ENCODE results near the gene ZC3HAV1L. TPM values are rescaled to one million over a fixed set of nuclear protein-coding genes. Genes with fewer than 3 reads are reported as not detected.
"Not testable (repeated sequence)": the region's sequence is repeated elsewhere in the genome, so short reads cannot be mapped to it uniquely, and the experiment has no call there.

Gene ZC3HAV1L
- total RNA-seq, 1 experiment from 2014 or later: 34.2 TPM

DNA sequence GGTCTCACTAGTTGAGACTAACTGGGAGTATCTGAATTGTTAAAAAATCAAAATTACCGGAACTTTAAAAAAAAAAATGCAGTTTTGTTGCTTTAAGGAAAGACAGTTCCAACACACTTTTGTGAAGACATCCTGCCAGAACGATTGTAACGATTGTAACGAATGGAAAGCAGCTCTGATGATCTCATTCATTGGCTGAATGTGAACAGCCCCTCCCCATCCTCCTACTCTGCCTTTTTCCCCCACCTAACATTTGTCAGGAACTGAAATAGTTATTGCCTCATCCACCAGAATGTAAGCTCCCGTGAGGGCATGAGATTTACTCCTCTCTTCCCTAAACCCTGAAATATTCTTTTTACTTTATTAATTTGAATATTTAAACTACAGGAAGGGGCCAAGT, 23.1 kb upstream of the ZC3HAV1L start:
- Histone ChIP-seq H2AFZ (no peak overlapping the region), H3K36me3 (ENCODE audit: low read depth) (peaks cover 8% of the 10 kb centered on the region; the same call in 1 of the 2 replicates), H3K4me3 (no peak overlapping the region), H3F3A (ENCODE audit: insufficient read depth, low read depth) (no peaks in the 10 kb centered on the region; the same call in 1 of the 2 replicates), H4K20me1 (ENCODE audit: insufficient read depth) (no peaks in the 10 kb centered on the region; the same call in 1 of the 2 replicates), H3K9me3 (ENCODE audit: insufficient read depth, low read depth) (no peaks in the 10 kb centered on the region), H3K27me3 (ENCODE audit: insufficient read depth, low read depth) (no peaks in the 10 kb centered on the region), H3K4me2 (no peak overlapping the region), H3K9me2 (ENCODE audit: insufficient read depth) (no peaks in the 10 kb centered on the region; the same call in 1 of the 2 replicates), H3K4me1 (replicated peaks; ENCODE audit: insufficient read depth) (no peaks in the 10 kb centered on the region), H3K27ac (no peak overlapping the region), H3K79me2 (ENCODE audit: low read depth) (no peaks in the 10 kb centered on the region)
- BruUV-seq (replicated peaks): no TSS peak
- TF ChIP-seq, protein P1, sequence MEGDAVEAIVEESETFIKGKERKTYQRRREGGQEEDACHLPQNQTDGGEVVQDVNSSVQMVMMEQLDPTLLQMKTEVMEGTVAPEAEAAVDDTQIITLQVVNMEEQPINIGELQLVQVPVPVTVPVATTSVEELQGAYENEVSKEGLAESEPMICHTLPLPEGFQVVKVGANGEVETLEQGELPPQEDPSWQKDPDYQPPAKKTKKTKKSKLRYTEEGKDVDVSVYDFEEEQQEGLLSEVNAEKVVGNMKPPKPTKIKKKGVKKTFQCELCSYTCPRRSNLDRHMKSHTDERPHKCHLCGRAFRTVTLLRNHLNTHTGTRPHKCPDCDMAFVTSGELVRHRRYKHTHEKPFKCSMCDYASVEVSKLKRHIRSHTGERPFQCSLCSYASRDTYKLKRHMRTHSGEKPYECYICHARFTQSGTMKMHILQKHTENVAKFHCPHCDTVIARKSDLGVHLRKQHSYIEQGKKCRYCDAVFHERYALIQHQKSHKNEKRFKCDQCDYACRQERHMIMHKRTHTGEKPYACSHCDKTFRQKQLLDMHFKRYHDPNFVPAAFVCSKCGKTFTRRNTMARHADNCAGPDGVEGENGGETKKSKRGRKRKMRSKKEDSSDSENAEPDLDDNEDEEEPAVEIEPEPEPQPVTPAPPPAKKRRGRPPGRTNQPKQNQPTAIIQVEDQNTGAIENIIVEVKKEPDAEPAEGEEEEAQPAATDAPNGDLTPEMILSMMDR (conservative IDR thresholded peaks at IDR 0.05): no peak
- TF ChIP-seq EZH2 (IDR thresholded peaks at IDR 0.05; ENCODE audit: low read depth): no peak
- CTCF ChIA-PET: no interaction called here
- intact Hi-C loops (cut with micrococcal nuclease; ENCODE audit: unreplicated experiment): no loop called here
- DNase-seq: no peak
- POLR2A ChIA-PET (ENCODE audit: unreplicated experiment): no interaction called here

DNA sequence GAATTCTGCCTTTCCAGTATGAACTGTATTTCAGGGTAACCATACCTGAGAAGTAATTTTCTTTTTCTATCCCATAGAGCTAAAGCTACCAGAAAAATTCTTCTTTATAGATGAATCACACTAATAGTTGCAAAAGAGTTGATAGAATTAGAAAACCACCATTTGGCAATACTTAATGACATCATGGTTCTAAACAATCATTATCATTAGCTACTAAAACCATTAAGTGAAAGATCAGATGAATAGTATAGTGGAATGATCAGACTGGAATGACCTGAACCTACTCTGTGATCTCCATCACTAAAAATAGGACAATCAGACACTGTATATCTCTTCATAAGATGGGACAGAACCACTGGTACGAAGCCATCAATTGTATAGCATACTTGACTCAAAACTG, 19.8 kb upstream of the ZC3HAV1L start:
- H3K27me3 ChIP-seq (ENCODE audit: insufficient read depth, low read depth): no peaks in the 10 kb centered on the region
- H3K9me3 ChIP-seq (ENCODE audit: insufficient read depth, low read depth): no peaks in the 10 kb centered on the region
- no peaks in the 10 kb centered on the region for H3K4me1 ChIP-seq (replicated peaks; ENCODE audit: insufficient read depth)
- no peak overlapping the region for H3K4me3 ChIP-seq
- H3K27ac ChIP-seq: no peak overlapping the region
- intact Hi-C loops (cut with micrococcal nuclease; ENCODE audit: unreplicated experiment): no loop called here
- no peaks in the 10 kb centered on the region for H3K79me2 ChIP-seq (ENCODE audit: low read depth)
- TF ChIP-seq, protein P1 (conservative IDR thresholded peaks at IDR 0.05): no peak
- no peak for TF ChIP-seq EZH2 (IDR thresholded peaks at IDR 0.05; ENCODE audit: low read depth)
- H3K4me2 ChIP-seq: no peak overlapping the region
- H3K9me2 ChIP-seq (ENCODE audit: insufficient read depth): no peaks in the 10 kb centered on the region; the same call in 1 of the 2 replicates
- H3K36me3 ChIP-seq (ENCODE audit: low read depth): peaks cover 8% of the 10 kb centered on the region; the same call in 1 of the 2 replicates
- CTCF ChIA-PET: no interaction called here
- DNase-seq: no peak
- no TSS peak for BruUV-seq (replicated peaks)
- H2AFZ ChIP-seq: no peak overlapping the region
- no peaks in the 10 kb centered on the region for H4K20me1 ChIP-seq (ENCODE audit: insufficient read depth)
- POLR2A ChIA-PET (ENCODE audit: unreplicated experiment): no interaction called here
- no peaks in the 10 kb centered on the region; the same call in 1 of the 2 replicates for H3F3A ChIP-seq (ENCODE audit: insufficient read depth, low read depth)

DNA sequence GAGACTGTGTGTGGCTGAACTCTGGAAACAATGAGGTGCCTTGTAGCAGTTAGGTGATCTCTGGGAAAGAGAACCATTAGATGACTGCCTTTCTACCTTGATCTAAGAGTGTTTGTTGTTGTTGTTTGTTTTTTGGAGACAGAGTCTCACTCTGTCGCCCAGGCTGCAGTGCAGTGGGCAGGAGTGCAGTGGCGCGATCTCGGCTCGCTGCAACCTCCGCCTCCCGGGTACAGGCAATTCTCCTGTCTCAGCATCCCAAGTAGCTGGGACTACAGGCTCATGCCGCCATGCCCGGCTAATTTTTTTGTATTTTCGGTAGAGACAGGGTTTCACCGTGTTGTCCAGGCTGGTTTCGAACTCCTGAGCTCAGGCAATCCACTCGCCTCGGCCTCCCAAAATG, 18.8 kb upstream of the ZC3HAV1L start:
- H3K9me2 ChIP-seq (ENCODE audit: insufficient read depth); H3K4me3 ChIP-seq; DNase-seq; H3K4me1 ChIP-seq (replicated peaks; ENCODE audit: insufficient read depth); H3K36me3 ChIP-seq (ENCODE audit: low read depth); H3K9me3 ChIP-seq (ENCODE audit: insufficient read depth, low read depth); intact Hi-C loops (cut with micrococcal nuclease; ENCODE audit: unreplicated experiment); H3K79me2 ChIP-seq (ENCODE audit: low read depth); H3K4me2 ChIP-seq; H4K20me1 ChIP-seq (ENCODE audit: insufficient read depth); H3K27me3 ChIP-seq (ENCODE audit: insufficient read depth, low read depth); H2AFZ ChIP-seq; CTCF ChIA-PET; BruUV-seq (replicated peaks); H3F3A ChIP-seq (ENCODE audit: insufficient read depth, low read depth); H3K27ac ChIP-seq: not testable (repeated sequence)
- POLR2A ChIA-PET (ENCODE audit: unreplicated experiment): interaction anchor here (0.7 kb wide), 1 partner anchor 177 kb away, joined by 5 read pairs; no protein-coding TSS in a partner anchor

DNA sequence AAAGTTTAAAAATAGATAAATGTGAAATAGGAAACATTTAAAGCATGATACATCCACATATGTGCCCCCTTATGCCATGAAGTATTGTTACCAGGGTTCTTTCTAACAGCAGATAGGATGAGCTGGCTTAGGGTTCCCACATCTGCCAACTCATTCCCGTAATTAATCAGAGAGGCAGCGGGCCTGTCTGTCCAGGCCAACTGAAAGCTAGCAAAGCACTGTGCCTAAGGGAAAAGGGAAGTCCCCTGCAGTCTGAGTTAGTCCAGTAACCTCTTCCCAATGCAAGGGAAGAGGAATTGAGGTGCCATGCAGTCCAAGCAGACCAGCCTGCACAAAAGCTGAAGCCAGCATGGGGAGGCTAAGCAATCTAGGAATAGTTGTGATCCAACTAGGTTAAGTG, 18.3 kb upstream of the ZC3HAV1L start:
- H3K4me3 ChIP-seq: no peak overlapping the region
- peaks cover 4% of the 10 kb centered on the region; the same call in 1 of the 2 replicates for H3K36me3 ChIP-seq (ENCODE audit: low read depth)
- intact Hi-C loops (cut with micrococcal nuclease; ENCODE audit: unreplicated experiment): no loop called here
- ChIA-PET CTCF (no interaction called here), POLR2A (ENCODE audit: unreplicated experiment) (no interaction called here)
- no TSS peak for BruUV-seq (replicated peaks)
- H3K27me3 ChIP-seq (ENCODE audit: insufficient read depth, low read depth): no peaks in the 10 kb centered on the region
- no peak overlapping the region for H3K27ac ChIP-seq
- no peak for DNase-seq
- no peak for TF ChIP-seq EZH2 (IDR thresholded peaks at IDR 0.05; ENCODE audit: low read depth)
- TF ChIP-seq, protein P1 (conservative IDR thresholded peaks at IDR 0.05): no peak
- H4K20me1 ChIP-seq (ENCODE audit: insufficient read depth): no peaks in the 10 kb centered on the region
- no peaks in the 10 kb centered on the region for H3K79me2 ChIP-seq (ENCODE audit: low read depth)
- H3K9me2 ChIP-seq (ENCODE audit: insufficient read depth): no peaks in the 10 kb centered on the region
- H3F3A ChIP-seq (ENCODE audit: insufficient read depth, low read depth): no peaks in the 10 kb centered on the region
- no peaks in the 10 kb centered on the region for H3K4me1 ChIP-seq (replicated peaks; ENCODE audit: insufficient read depth)
- no peak overlapping the region for H3K4me2 ChIP-seq
- no peak overlapping the region for H2AFZ ChIP-seq
- no peaks in the 10 kb centered on the region for H3K9me3 ChIP-seq (ENCODE audit: insufficient read depth, low read depth)
